ENCODE measurements around the gene WSB2.

The WSB2 gene

GRCh38 chr12:118061873-118062843 is 1.2 kb upstream of the WSB2 start:
- DNase-seq, result peak; percentile 69

GRCh38 chr12:118060301-118061010 is 523 bp downstream of the WSB2 start:
- DNase-seq, result peak; percentile 75

GRCh38 chr12:118059341-118060191 is 1.4 kb downstream of the WSB2 start:
- no peak for DNase-seq

GRCh38 chr12:118058881-118059280 is 2.1 kb downstream of the WSB2 start:
- DNase-seq, result no peak

- no peak for DNase-seq
Observed at GRCh38 chr12:118058227-118058626, 2.8 kb downstream of the WSB2 start.

- DNase-seq, result no peak
Observed at GRCh38 chr12:118055865-118056773, 4.9 kb downstream of the WSB2 start.

- peak; percentile 83 for DNase-seq
Observed at GRCh38 chr12:118055144-118055557, 5.8 kb downstream of the WSB2 start.

GRCh38 chr12:118053071-118053985 is 7.7 kb downstream of the WSB2 start:
- no peak for DNase-seq

- DNase-seq, result no peak
Observed at GRCh38 chr12:118052324-118053070, 8.5 kb downstream of the WSB2 start.

GRCh38 chr12:118050972-118051910 is 9.7 kb downstream of the WSB2 start:
- DNase-seq, result no peak

GRCh38 chr12:118046430-118046829 is 14.5 kb downstream of the WSB2 start:
- DNase-seq, result no peak

- DNase-seq, result no peak
Observed at GRCh38 chr12:118044577-118044976, 16.4 kb downstream of the WSB2 start.

GRCh38 chr12:118044075-118044474 is 16.9 kb downstream of the WSB2 start:
- DNase-seq, result no peak

GRCh38 chr12:118042091-118042490 is 18.9 kb downstream of the WSB2 start:
- DNase-seq, result no peak

GRCh38 chr12:118038137-118038536 is 22.8 kb downstream of the WSB2 start:
- DNase-seq, result no peak

- no peak for DNase-seq
Observed at GRCh38 chr12:118036672-118037411, 24.1 kb downstream of the WSB2 start.

- peak; percentile 74 for DNase-seq
Observed at GRCh38 chr12:118035190-118036041, 25.6 kb downstream of the WSB2 start.
